Effector CD8-positive, alpha-beta T cell (primary cell): Measurements from ENCODE around the gene OTOL1.
"Not testable (repeated sequence)": the region's sequence is repeated elsewhere in the genome, so short reads cannot be mapped to it uniquely, and the experiment has no call there.

Experiments used
- DNase-seq: peaks from one replicate; lab custom pipeline; 2025; lab: John Stamatoyannopoulos, UW
- total RNA-seq, 4 experiments: gene quantifications; one replicate each; lab custom pipeline; 2026; lab: John Stamatoyannopoulos, UW

OTOL1 gene
- total RNA-seq, result 0 to 0.27 (median 0) reads per million in 4 experiments

DNA sequence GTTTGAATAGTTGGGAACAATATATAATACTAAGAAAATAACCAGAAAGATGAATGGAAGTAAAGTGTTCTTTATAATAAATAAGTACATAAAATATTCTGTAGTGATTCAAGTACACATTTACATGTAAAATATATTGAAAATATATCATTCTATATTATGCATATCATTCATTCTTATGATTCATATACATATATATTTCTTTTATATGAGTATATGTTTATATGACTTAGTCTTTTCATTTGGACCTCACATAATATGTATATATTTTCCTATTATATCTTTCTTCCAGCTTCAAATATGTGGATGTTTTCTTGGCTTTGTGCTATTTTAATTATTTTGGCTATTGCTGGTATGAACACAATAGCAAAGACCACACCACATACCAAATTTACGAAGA, at the start of gene OTOL1:
Gene OTOL1, plus strand, starts transcription at position 301 of the 400 bp plus-strand sequence. Its CDS starts 0 bp downstream, at position 301.
- no peak for DNase-seq

- DNase-seq, result no peak
Measured at GRCh38 chr3:161449785-161450184, 46.8 kb upstream of the OTOL1 start.

- DNase-seq, result no peak
Measured at GRCh38 chr3:161452179-161452578, 44.4 kb upstream of the OTOL1 start.

DNA sequence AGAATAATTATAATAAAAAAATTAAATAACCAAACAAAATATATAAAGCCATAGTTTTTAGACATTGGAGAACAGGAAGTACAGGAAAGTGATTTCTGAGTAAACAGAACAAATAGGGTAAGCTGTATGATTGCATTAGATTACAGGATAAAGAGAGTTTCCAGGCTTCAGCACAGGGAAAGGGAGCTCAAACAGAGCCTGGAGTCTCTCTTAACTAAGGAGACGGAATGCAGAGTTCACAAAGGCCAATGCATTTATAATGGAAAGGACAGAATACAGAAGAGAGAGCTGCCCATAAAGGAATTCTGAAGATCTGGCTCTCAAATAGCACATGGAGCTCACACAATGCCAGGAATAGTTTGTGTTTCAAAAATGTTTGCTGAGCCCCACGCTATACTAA, 42.0 kb upstream of the OTOL1 start:
- no peak for DNase-seq

DNA sequence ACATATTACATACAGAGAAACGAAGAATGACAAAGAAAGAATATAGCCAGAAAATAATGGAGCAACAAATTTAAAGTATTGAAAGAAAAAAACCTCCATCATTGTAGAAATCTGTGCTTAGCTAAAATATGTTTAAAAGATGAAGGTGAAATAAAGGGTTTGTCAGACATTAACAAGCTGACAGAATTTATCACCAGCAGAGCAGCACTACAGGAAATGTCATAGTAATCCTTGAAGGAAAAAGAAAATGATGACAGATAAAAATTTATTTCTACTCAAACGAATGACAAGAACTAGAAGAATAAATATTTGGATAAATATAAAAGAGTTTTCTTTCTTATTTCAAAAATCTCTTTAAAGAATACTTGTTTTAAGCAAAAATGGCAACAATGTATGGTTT, 40.6 kb upstream of the OTOL1 start:
- DNase-seq, result no peak

DNA sequence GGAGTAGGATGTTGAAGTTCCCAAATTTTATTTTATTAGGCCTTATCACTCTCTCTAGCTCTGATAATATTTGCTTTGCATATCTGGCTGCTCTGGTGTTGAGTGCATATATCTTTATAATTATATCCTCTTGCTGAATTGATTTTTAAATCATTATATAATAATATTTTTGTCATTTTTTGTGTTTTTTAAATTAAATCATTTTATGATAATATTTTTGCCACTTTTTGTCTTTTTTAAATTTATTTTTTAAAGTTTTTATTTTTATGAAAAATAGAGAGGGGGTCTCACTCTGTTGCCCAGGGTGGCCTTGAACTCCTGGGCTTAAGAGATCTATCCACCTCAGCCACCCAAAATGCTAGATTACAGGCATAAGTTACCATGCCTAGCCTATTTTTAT, 34.5 kb upstream of the OTOL1 start:
- no peak for DNase-seq

- no peak for DNase-seq
Measured at GRCh38 chr3:161471211-161471610, 25.4 kb upstream of the OTOL1 start.

DNA sequence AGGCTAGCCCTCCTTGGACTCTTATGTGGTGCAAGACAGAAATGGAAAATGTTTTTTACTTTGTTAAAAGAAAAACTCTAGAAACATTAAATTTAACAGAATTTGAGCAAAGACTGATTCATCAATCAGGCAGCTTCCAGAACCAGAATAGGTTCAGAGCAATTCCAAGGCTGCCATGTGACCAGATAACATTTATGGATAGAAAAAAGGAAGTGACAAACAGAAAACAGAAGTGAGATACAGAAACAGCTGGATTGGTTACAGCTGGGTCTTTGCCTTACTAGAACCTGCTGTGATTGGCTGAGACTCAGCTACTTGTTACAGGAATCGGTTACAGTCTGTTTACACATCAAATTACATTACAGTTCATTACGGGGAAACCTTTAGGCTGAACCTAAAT, 22.5 kb upstream of the OTOL1 start:
- no peak for DNase-seq

GRCh38 chr3:161474741-161475140, 21.9 kb upstream of the OTOL1 start:
- DNase-seq, result no peak

- no peak for DNase-seq
Measured at GRCh38 chr3:161475206-161475605, 21.4 kb upstream of the OTOL1 start.

- DNase-seq, result no peak
Measured at GRCh38 chr3:161475905-161476304, 20.7 kb upstream of the OTOL1 start.

DNA sequence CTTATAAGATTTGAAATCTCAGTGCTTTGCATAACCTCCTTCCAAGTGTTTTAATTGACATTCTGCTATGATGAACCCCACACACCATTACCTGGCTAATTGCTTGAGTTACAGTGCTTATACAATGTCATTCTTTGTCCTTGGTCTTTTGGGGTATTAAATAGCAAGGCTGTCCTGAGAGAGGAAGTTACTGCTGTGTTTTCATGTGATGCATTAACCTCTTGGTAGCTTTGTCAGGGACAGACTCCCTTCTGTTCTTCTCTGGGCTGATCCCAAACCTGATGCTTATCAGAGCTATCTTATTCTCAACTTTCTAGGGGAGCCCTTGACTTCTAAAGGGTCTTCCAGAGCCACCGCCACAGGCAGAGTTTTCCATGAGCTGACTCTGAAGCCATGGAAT, 12.4 kb upstream of the OTOL1 start:
- DNase-seq, result no peak

DNA sequence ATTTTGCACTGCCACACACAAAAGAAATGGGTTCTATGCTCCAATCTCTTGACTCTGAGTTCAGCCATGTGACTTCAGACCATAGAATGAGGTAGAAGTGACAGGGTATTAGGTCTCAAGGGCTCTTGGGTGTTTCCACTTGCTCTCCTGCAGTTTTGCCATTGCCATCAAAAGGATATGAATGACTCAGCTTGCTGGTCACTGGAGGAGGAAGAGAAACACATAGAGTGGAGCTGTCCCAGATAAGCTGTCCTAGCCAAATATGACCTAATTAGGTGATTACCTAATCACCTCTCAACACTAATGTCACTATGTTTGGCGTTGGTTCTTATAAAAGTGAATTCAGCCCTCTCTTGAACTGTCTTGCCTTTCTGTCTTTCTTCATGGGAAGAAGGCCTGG, 8.3 kb upstream of the OTOL1 start:
- not testable (repeated sequence) for DNase-seq

GRCh38 chr3:161489395-161489794, 7.2 kb upstream of the OTOL1 start:
- no peak for DNase-seq

DNA sequence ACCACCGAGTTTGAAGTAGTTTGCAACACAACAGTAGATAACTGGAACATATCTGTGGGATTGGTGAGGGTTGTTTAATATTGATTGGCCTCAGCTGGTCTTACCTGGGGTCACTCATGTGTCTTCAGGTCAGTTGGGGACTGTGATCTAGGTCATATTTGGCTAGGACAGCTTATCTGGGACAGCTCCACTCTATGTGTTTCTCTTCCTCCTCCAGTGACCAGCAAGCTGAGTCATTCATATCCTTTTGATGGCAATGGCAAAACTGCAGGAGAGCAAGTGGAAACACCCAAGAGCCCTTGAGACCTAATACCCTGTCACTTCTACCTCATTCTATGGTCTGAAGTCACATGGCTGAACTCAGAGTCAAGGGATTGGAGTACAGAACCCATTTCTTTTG, 5.8 kb upstream of the OTOL1 start:
- DNase-seq, result not testable (repeated sequence)

- DNase-seq, result no peak
Measured at GRCh38 chr3:161498259-161498921, 1.8 kb downstream of the OTOL1 start.

GRCh38 chr3:161500068-161500796, 3.6 kb downstream of the OTOL1 start:
- DNase-seq, result no peak

DNA sequence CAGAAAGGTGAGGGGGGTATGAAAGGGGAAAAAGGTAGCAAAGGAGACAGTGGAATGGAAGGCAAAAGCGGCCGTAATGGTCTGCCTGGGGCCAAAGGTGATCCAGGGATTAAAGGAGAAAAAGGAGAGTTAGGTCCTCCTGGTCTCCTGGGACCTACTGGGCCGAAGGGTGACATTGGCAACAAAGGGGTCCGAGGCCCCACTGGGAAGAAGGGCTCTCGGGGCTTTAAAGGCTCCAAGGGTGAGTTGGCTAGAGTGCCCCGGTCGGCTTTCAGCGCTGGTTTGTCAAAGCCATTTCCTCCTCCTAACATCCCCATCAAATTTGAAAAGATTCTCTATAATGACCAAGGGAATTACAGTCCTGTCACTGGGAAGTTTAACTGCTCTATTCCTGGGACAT, 6.7 kb downstream of the OTOL1 start:
- DNase-seq, result no peak

GRCh38 chr3:161508852-161509477, 12.4 kb downstream of the OTOL1 start:
- DNase-seq, result no peak

- no peak for DNase-seq
Measured at GRCh38 chr3:161510510-161511260, 14.1 kb downstream of the OTOL1 start.

- DNase-seq, result no peak
Measured at GRCh38 chr3:161523916-161524315, 27.3 kb downstream of the OTOL1 start.

DNA sequence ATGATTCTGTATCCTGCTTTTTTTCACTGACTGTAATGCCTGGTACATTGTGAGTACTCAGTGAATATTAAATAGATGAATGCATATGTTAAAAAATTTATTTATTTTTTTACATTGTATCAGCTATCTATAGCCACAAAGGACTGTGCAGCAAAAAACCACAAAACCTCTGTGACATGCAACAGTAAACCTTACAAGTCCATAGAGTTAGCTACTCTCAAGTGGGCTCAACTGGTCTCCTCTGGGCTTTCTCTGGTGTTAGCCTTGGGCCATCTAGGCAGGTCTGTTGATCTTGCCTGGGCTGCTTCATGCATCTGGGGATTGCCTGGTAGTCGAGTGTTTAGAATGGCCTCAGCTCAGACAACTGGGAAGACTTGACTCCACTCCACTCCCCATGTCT, 35.3 kb downstream of the OTOL1 start:
- DNase-seq, result no peak
